Activated T-cell treated with anti-CD3 and anti-CD28 coated beads for 1 hour (primary cell): ENCODE data around the gene FBXL2.
"Not testable (repeated sequence)": the region's sequence is repeated elsewhere in the genome, so short reads cannot be mapped to it uniquely, and the experiment has no call there.

ENCODE experiments used
- DNase-seq: peaks from one replicate; pipeline ENCODE4 v3.0.0-alpha.2; 2020; ENCODE audit warnings: low read depth

The FBXL2 gene

DNA sequence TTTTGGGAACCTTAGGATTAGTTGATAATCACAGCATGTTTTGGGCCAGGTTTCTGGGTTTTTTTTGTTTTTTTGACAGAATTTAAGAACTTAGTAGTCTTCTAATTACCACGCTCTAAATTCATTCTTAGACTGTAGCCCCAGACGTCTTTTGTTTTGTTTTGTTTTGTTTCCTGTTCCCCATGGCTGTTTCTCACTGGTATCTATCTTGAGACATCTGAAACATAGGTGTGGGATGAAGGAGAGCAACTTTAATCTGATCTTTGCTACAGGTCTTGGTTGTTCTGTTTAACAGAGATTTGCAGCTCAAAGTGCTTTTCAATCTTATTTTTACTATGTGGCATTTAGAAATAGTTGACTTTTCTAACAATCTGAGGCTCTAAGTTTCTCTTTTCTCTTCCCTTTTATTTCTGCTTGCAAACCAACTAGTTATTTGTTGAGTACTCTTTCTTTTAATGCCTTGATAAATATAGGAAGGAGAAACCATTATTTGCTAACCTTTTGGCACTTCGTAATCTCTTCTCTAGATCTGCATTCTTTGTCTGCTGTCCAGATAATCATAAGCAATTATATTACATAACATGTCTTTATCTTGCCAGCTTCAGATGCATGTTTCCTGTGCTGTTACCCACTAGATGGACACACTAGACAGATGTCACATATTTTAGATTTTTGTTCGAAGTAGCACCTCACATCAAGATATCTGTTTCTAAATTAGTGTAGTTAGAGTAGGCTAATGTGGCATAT is 40.9 kb downstream of the FBXL2 start:
- DNase-seq: no peak

DNA sequence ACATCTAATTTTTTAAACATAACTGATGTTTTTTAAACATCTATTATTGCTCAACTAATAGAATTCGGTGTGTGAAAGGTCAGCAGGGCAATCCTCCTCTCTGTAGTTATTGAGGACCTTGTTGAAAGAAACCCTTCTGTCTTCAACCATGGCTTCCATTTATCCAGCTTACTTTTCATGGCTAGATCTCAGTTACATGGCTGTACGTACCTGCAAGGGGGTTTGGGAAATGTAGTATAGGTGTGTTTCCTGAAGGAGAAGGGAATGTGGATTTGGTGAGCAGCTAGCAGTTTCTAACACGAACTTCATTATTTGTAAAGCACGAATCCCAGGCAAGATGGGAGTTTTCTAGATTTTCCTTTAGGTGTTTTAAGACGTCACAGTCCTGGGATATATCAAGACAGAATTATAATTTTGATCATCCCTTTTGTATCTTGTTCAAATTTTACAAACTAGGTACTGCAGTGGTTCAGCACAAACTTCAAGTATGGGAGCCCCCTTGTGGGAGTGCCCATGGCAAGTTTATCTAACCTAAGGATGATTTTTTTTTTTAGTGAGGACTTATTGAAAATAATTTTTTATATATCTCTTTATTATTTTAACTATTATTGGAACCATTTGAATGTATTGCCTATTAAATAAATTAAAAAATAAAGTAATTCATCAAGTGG is 41.6 kb downstream of the FBXL2 start:
- no peak for DNase-seq

DNA sequence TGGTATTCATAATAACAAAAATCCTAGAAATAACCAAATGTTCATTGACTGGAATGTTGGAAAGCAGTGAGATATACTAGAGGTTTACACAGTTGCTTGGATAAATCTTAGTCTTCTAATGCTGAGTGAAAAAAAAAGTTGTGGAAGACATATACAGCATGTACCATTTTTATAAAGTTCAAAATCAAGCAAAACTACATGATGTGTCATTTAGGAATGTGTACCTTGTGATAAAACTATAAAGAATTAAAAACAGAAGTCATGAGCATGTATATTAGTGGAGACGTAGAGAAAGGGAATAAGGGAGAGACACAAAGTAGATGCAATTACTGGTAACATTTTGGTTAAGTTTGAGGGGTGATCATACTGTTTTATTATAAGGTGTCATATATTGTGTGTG is 45.2 kb downstream of the FBXL2 start:
- DNase-seq: no peak

DNA sequence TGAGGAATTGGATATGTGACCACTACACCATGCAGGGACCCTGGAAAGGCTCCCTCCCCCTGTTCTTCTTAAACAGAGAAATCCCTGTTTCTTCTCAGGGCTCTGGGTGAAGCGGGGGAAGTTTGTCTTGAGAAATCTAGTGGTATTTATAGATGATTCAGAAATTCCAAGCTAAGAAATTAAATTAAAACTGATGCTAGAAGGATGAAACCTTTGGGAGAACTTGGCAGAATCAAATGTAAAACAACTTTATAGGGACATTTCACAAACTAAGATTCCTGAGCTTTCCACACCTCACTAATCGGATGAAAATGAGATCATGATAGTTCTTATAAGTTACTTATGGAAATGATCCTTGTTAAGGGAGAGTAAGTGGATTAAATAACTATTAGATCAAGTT is 54.2 kb downstream of the FBXL2 start:
- no peak for DNase-seq

DNA sequence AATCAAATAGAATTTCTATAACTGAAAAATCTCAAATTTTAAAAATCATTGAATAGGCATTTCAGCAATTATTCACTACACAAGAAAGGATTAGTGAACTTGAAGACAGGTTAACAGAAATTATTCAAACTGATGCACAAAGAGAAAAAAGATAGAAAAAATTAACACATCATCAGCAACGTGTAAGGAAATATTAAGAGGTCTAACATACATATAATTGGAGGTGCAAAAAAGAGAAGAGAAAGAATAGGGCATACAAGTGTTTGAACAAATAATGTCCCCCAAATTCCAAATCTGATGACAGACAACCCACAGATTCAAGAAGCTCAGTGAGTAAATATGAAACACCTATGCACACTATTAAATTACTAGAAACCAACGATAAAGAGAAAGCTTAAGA is 57.1 kb downstream of the FBXL2 start:
- DNase-seq: no peak

DNA sequence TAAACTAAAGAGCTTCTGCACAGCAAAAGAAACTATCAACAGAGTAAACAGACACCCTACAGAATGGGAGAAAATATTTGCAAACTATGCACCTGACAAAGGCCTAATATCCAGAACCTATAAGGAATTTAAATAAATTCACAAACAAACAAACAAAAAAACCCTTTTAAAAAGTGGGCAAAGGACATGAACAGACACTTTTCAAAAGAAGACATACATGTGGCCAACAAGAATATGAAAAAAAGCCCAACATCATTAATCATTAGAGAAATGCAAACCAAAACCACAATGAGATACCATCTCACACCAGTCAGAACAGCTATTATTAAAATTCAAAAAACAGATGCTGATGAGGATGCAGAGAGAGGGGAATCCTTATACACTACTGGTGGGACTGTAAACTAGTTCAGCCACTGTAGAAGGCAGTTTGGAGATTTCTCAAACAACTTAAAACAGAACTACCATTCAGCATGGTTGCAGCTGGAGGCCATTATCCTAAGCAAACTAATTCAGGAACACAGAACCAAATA is 61.8 kb downstream of the FBXL2 start:
- not testable (repeated sequence) for DNase-seq

DNA sequence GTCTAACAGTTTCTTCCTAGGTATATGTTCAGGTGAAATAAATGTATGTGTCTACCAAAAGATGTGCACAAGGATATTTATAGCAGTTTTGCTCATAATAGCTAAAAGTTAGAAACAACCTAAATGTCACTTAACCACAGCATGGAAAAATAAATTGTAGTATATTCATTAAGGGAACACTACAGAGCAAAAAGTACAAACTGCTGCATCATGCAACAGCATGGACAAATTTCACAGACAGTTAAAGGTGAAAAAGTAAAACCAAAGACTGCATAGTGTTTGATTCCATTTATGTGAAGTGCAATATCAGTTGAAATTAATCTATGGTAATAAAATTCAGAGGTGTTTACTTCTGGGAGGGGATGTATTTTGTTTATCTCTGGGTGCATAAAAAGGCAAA is 62.5 kb downstream of the FBXL2 start:
- no peak for DNase-seq

DNA sequence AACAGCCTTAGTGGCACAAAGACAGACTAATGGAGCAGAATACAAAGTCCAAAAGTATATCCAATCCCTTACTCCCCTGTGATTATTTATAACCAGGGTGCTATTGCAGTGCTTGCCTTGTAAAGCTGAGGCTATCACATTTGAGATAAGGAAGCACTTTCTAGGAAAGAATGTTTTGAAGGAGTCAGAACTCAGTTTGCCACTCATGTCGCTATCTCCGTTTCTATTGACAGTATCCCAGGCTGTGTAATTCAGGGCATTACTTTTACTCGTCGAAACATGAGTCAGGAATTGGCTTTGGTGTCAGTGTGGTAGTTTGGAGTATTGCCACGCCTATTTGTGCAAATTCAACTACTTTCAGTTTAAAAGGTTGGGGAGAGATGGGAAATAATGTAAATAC is 78.4 kb downstream of the FBXL2 start:
- DNase-seq: no peak

DNA sequence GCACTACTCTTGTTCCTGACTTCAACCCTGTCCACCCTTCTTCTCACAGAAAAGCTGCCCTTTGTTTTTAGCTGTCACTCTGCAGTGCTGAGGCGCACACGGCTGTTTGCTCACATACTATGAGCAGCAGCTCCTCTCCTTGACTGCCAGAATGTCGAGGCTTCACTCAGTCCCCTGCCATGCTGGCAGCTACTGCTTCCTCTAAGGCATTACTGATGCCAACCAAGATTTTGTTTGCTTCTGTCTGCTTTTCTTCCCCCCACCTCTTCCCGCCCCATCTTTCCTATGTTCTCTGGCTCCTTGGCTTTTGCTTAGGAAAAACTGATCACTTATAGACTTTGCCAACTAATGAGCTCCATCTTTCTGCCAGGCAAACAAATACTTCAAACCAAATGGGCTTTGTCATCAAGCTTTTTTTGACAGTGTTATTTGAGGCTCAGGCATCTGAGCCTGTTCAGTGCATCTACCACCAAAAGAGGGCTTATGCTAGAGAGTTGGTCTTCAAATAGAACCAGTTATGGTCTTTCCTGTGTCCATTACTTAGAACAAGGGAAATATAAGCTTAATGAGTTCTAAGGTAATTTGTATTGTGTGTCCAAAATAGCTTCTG is 81.0 kb downstream of the FBXL2 start:
- DNase-seq: no peak

DNA sequence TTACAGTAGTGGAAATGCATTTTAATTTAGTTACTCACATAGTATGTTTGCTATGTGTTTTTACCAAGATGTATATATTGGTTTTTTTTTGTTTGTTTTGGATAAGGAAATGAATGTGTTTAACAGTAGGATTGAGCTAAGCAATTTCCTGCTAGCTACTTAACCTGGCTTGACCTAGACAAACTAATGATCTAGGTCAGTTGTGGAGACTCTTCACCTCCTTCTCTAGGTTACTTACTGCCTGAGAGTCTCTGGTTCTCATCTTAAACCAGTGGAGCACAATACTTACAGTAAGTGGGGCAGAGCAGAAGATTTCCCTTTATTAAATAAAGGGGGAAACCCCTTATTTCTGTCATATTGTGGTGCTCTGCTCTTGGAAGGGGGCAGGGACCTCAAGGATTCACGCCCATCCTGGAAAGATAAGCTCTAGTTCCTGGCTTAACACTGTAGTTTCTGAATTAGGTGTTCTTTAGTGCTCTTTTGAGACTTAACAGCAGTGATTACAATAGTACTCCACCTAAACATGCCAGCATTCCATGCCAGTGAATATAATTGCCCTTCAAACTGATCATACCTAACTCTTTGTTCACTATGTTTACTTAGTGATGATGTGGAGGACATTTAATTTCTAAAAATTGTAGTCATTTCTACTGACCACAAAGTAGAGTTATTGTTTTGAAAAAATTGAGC is 83.0 kb downstream of the FBXL2 start:
- DNase-seq: no peak

DNA sequence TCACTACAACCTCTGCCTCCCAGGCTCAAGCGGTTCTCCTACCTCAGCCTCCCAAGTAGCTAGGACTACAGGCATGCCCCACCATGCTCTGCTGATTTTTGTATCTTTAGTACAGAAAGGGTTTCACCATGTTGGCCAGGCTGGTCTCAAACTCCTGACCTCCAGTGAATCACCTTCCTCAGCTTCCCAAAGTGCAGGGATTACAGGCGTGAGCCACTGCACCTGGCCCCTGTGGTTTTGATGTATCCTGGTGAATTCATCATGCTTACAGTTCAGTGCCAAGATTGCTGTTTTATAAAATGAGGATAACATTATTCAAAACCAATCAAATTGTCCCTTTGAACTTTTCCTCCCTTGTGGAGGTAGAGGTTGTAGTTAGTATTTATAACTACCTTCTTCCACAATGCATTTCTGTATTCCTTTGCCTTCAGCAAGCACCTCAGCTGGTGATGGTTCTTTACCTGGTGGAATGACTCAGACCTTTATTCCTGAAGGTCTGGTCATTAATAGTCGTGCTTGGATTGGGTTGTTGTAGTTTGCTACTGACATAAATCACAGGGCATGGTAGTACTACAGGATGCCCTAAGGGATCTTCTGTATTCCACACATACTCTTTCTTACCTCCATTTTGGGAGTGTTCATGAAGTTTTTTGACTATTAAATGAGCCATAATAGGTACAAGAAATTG is 86.0 kb downstream of the FBXL2 start:
- no peak for DNase-seq

DNA sequence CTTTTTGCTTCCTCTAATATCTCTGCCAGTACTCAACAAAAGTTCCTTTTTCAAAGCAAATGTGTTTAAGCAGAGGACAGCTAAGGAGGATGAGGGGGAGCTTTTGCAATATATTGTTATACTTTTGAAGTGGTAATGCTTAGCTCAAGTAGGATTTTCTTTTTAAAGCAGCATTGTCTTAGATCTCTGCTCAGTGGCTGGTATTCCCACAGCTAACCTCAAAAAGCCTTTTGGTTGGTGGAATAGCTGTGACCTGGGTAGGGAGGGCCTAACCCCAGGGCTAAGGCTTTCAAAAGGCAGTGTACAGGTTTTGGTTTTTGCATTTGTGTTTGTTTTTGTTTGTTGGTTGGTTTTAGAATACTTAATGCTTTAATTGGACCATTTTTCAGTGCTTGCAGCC is 86.8 kb downstream of the FBXL2 start:
- no peak for DNase-seq

DNA sequence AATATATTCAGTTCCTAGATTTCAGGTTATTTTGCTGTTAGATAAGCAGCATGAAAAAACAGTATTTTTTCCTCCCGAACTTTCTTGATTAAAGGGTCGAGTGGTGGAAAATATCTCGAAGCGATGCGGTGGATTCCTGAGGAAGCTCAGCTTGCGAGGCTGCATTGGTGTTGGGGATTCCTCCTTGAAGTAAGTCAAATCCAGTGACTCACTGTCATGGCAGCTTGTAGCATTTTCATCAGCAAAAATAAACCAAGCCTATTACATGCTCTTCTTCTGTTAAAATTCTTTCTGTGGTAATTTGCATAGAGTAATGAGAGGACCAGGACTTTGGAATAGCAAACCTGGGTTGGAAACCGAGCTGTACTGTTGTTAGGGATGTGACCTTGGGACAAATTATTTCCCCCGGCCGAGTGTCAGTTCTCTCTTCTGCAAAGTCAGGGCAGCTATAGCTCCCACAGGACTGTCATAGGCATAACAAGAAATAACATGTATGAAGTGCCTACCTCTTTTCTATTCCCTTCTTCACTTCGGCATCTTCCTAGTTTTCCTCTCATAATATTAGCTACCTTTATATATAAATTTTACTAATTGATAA is 87.4 kb downstream of the FBXL2 start:
- no peak for DNase-seq

DNA sequence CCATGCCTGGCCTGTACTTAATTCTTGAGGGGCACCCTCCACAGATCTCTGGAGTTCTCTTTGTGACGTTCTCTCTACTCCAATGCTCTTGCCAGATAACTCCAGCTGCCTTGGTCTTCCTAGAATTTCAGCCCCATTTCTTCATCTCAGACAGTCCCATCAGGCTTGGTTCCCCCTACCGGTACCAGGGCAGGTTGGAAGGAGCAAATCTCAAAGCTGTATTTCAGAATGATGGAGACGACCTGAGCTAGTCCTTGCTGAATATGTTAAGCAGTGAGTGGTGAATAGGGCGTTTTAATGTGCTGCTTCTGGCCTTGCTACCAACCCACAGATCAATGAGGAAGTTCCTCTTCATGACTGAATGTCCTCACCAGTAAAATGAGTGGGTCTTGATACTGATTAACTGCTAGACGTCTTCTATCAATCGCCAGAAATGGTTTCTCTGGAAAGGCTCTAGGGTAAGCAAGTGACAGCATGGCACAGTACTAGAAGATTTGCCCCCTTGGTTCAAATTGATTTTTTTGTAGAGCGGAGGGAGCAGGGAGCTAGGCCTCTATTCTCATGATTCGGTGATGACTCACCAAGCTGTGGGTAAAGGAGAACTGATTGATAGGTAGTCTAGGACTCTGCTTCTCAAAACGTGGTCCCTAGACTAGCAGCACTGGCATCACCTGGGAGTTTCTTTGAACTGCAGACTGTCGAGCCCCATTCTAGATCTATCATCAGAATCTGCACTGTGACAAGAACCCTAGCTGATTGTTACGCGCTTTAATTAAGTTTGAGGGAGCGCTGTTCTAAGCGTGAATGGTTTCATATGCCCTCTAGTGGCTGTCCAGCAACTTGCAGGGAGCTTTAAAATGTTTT is 95.2 kb downstream of the FBXL2 start:
- peak; percentile 12 for DNase-seq

DNA sequence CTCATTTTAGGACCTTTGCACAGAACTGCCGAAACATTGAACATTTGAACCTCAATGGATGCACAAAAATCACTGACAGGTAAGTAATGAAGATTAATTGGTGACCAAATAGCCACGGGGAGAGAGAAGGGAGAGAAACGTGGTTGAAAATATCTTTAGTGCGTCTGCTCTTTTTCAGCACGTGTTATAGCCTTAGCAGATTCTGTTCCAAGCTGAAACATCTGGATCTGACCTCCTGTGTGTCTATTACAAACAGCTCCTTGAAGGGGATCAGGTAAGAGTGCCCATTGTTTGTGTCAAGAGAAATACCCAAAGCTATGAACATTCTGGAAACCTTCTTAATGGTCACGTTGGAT is 95.8 kb downstream of the FBXL2 start:
- DNase-seq: no peak

DNA sequence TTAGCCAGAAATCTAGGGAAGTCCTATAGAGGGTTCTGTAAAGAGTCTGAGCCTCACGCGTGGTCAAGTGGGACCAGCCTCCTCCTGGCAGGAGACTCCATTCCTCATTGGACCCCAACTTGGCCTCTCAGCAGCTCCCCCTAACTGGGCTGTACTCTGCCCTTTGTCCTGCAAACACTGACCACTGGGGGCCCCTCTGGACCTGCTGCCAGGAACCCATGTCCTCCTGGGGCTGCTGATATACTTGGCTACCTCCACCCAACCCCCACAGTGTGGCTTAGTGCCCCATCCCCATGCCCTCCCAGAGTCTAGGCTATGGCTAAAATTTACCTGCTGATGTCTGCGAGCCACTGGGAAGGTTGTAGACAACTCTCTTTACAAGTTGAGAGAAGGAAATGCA is 100.2 kb downstream of the FBXL2 start:
- DNase-seq: no peak

DNA sequence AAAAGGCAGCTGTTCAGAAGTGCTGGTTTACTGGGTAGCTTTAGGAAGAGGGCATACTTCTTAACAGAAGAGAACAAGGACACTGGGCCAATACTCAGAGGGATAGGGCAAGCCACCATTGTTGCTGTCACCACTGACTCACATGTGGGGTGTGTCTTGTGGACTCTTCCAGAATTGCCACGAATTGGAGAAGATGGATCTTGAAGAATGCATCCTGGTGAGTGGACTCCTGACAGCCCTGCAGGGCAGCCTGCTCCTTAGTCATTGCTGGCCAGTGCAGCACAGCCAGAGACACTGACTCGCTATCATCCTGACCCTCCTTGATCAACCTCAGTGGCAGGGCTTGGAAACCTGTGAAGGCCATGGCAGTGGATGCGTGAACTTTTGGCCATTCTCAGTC is 100.7 kb downstream of the FBXL2 start:
- DNase-seq: no peak

DNA sequence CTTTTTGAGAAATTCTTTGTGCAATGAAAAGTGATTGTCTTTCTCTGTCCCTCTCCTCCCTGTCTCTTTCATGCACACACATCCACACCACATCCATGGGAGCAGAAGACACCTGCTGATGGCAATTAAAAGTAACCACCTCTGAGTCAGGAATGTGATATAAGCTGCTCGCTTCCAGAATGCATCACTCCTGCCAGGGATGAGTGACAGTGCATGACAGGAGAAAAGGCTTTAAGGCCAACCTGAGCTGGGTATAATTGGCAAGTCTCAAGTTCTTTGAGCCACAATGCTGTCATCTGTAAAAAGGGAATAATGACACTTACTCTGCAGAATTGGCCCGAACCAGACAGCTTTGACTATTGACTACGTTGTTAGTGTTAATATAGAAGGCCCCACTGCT is 103.4 kb downstream of the FBXL2 start:
- no peak for DNase-seq

DNA sequence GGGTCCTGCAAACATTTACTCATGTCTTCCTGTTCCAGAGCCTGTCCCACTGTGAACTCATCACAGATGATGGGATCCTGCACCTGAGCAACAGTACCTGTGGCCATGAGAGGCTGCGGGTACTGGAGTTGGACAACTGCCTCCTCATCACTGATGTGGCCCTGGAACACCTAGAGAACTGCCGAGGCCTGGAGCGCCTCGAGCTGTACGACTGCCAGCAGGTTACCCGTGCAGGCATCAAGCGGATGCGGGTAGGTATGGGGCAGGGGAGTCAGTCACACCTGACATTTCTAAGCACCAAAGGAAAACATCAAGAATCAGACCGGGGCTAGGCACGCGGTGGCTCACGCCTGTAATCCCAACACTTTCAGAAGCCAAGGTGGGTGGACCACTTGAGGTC is 106.7 kb downstream of the FBXL2 start:
- DNase-seq: no peak

DNA sequence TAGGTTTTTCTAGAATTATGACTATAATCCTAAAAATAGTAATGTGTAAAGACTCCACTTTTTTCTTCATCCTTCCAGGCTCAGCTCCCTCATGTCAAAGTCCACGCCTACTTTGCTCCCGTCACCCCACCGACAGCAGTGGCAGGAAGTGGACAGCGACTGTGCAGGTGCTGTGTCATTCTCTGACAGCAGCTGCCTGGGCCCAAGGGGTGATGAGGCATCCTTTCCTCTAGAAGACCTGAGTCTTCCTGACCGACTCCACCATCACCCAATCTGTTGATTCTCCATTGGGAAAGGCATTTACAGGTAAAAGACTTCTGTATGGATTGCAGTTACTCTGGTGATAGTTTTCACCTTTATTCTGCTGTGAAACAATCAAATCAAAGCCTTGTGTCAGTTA is 108.2 kb downstream of the FBXL2 start:
- DNase-seq: no peak

DNA sequence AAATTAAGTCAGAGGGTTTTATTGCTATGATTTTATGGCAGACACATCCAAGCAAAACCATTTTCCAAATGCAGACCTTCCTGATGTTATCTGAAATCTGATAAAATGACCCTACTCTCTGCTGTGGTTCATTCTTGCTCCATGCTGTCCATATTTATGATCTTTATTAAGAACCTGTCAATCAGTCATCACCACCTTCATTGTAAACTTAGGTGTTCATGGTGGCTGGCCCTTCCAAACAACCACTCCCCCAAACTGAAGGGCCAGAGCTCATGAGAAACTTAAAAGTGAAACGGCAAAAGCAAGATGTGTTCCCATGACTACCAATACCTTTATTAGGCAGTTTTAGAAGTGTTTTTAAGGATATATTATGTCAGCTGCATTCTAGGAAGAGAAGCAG is 109.4 kb downstream of the FBXL2 start:
- no peak for DNase-seq
